Activated CD8-positive, alpha-beta memory T cell treated with anti-CD3 and anti-CD28 coated beads, Interleukin-2, amount 50 U/mL, for 1 hour (primary cell): ENCODE data around the gene ABCA1.

Source experiments
- DNase-seq: peaks from one replicate; pipeline ENCODE4 v3.0.0-alpha.2; 2020; ENCODE audit errors: extremely low read depth

ABCA1 gene

GRCh38 chr9:104844710-104845109 lies 83.2 kb downstream of the ABCA1 start:
- no peak for DNase-seq

- DNase-seq: no peak
These were observed 84.2 kb downstream of the ABCA1 start for GRCh38 chr9:104843644-104844240.

GRCh38 chr9:104842698-104843097 lies 85.3 kb downstream of the ABCA1 start:
- DNase-seq: no peak

GRCh38 chr9:104841601-104842141 lies 86.3 kb downstream of the ABCA1 start:
- no peak for DNase-seq

- no peak for DNase-seq
These were observed 89.0 kb downstream of the ABCA1 start for GRCh38 chr9:104838958-104839357.

- no peak for DNase-seq
These were observed 91.2 kb downstream of the ABCA1 start for GRCh38 chr9:104836767-104837166.

GRCh38 chr9:104836235-104836634 lies 91.7 kb downstream of the ABCA1 start:
- DNase-seq: no peak

- no peak for DNase-seq
These were observed 92.8 kb downstream of the ABCA1 start for GRCh38 chr9:104835161-104835560.

GRCh38 chr9:104833696-104834095 lies 94.3 kb downstream of the ABCA1 start:
- no peak for DNase-seq

GRCh38 chr9:104831681-104832080 lies 96.3 kb downstream of the ABCA1 start:
- no peak for DNase-seq

- no peak for DNase-seq
These were observed 101.0 kb downstream of the ABCA1 start for GRCh38 chr9:104826911-104827310.

- no peak for DNase-seq
These were observed 101.7 kb downstream of the ABCA1 start for GRCh38 chr9:104826079-104826775.

GRCh38 chr9:104820336-104820735 lies 107.6 kb downstream of the ABCA1 start:
- no peak for DNase-seq

- DNase-seq: no peak
These were observed 108.9 kb downstream of the ABCA1 start for GRCh38 chr9:104819033-104819432.

GRCh38 chr9:104817437-104817836 lies 110.5 kb downstream of the ABCA1 start:
- DNase-seq: no peak

GRCh38 chr9:104815851-104816565 lies 111.9 kb downstream of the ABCA1 start:
- no peak for DNase-seq

- DNase-seq: no peak
These were observed 117.3 kb downstream of the ABCA1 start for GRCh38 chr9:104810421-104811339.

GRCh38 chr9:104808035-104808614 lies 119.8 kb downstream of the ABCA1 start:
- DNase-seq: no peak

- DNase-seq: no peak
These were observed 122.5 kb downstream of the ABCA1 start for GRCh38 chr9:104805441-104805840.

- DNase-seq: no peak
These were observed 125.0 kb downstream of the ABCA1 start for GRCh38 chr9:104802906-104803305.

GRCh38 chr9:104802110-104802509 lies 125.8 kb downstream of the ABCA1 start:
- no peak for DNase-seq
